Testis (tissue), 3 donors: ENCODE results near the gene HIRIP3. TPM values are rescaled to one million over a fixed set of nuclear protein-coding genes. Genes with fewer than 3 reads are reported as not detected.

Source experiments
- DNase-seq: peaks from one replicate; pipeline ENCODE4 v3.0.0-alpha.2; 2019
- H3K27ac ChIP-seq, 2 donors: fragments of 200-600 bp; sonication (generic); one replicate each; pipeline ENCODE4 v1.5.1; 2019
- H3K27me3 ChIP-seq: fragments of 200-600 bp; sonication (generic); one replicate; pipeline ENCODE4 v1.5.1; 2019
- H3K36me3 ChIP-seq: fragments of 200-600 bp; sonication (generic); one replicate; pipeline ENCODE4 v1.5.1; 2017; ENCODE audit warnings: low read depth; ENCODE audit errors: missing control alignments
- H3K4me1 ChIP-seq: fragments of 200-600 bp; sonication (generic); one replicate; pipeline ENCODE4 v1.5.1; 2019
- H3K4me3 ChIP-seq, 2 donors: fragments of 200-600 bp; sonication (generic); one replicate each; pipeline ENCODE4 v1.5.1; 2017 to 2019
- H3K9me3 ChIP-seq: fragments of 200-600 bp; sonication (generic); one replicate; pipeline ENCODE4 v1.5.1; 2017
- CTCF ChIP-seq, 3 experiments: fragments of 450-650 bp in 2 of 3; fragments of 200-600 bp in 1 of 3; sonication (generic) in 1 of 3; IDR thresholded peaks; one replicate each; pipeline ENCODE4 v1.5.1; 2016 to 2019; ENCODE audit warnings: antibody characterized with exemption in 3 of 3, mild to moderate bottlenecking in 2 of 3, moderate library complexity in 1 of 3
- POLR2A ChIP-seq: fragments of 450-650 bp; IDR thresholded peaks from one replicate; pipeline ENCODE4 v1.6.1; 2017; ENCODE audit warnings: antibody characterized with exemption, mild to moderate bottlenecking, moderate library complexity
- WGBS, 2 donors: methylation state at CpG; one replicate each; pipeline ENCODE4 v1.1.5; 2018; 5-methylcytosine and 5-hydroxymethylcytosine counted together
- intact Hi-C: fragments of 100-400 bp; cut with DNase I; formaldehyde crosslinking; loops from one replicate; pipeline ENCODE4 v1.15.1; 2023; ENCODE audit warnings: low total_unique reads
- polyA plus RNA-seq: library from polyadenylated mRNA; stranded (reverse); fragments of 350-450 nt; fragmentation: Illumina TruSeq; extraction: RNeasy Lipid Tissue Mini Kit (QIAGEN cat#74804); gene quantifications from one replicate; pipeline ENCODE4 v1.2.3, GENCODE V29; 2014; ENCODE audit warnings: low read depth, low replicate concordance; ENCODE audit not compliant: insufficient read depth
- total RNA-seq, 2 donors: library from RNA; depleted of rRNA; stranded (reverse); fragments of >200 nt; gene quantifications; one replicate each; pipeline ENCODE4 v1.2.3, GENCODE V29; 2016

The HIRIP3 gene
- total and polyA plus RNA-seq, 3 donors from 2014 or later: 32.1 to 57.3 (median 40.2) TPM

GRCh38 chr16:29974291-29975133 is 20.9 kb downstream of the HIRIP3 start:
- Histone ChIP-seq H3K4me3 (peak overlapping the region; percentile 90 to 96), H3K9me3 (no peaks in the 10 kb centered on the region), H3K4me1 (peaks cover 24% of the 10 kb centered on the region), H3K27me3 (no peaks in the 10 kb centered on the region), H3K36me3 (no peaks in the 10 kb centered on the region), H3K27ac (peak overlapping the region; percentile 69 to 95)
- intact Hi-C loops: no loop called here
- DNase-seq: peak; percentile 26
- 1 to 2% methylated on average over 23 to 31 of the region's 31 CpGs for WGBS, 2 donors
- TF ChIP-seq POLR2A (no peak), CTCF (IDR thresholded peaks at IDR 0.05) (no peak)

DNA sequence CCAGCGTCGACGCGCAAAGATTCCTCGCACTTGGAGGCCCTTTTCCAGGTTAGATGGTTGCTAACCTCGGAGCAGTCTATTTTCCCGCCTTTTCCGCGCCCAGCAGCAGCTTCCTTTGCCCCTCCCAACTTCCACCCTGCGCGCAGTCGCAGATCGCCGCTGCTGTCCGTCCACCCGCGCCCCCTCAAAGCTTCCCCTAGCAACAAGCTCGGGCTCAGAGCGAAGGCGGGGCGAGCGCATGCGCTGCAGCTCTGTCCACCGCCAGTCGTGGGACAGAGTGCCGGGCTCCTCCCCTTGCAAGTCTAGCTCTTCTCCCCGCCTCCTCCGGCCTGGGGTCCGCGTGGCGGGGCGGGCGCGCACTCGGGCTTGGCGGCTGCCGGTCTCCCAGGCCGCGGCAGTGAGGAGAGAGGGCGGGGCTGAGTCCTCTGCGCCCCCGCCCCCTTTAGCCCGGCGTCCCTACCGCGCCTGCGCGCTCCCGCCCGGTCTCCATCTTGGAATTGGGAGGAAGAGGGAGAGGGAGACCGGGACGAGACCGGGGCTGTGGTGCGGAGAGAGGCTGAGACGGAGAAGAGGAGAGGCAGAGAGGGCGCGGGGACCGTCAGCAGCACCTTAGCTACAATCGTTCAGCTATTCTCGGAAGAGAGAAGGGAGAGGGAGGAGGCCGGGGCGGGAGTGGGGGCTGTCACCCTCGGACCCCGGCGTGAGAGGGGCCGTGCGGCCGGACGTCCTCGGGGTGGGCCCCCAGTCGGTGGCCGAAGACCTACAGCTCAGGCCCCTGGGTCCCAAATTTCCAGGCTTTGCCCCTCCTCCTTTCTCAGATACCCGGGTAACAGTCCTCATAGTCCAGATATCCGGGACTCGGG is 21.8 kb downstream of the HIRIP3 start, which contains the start of gene TAOK2:
TAOK2 (plus strand) TSS at position 485 of the 863 bp plus-strand sequence. CDS start 3,905 bp downstream, outside the sequence.
- peak; percentile 98 for DNase-seq
- H3K36me3 ChIP-seq: no peaks in the 10 kb centered on the region
- intact Hi-C loops: no loop called here
- H3K27ac ChIP-seq: peak within 1 kb of the TSS; percentile 69 to 95
- H3K27me3 ChIP-seq: no peaks in the 10 kb centered on the region
- TF ChIP-seq POLR2A: peak; percentile 84
- no peak for TF ChIP-seq CTCF (IDR thresholded peaks at IDR 0.05)
- H3K9me3 ChIP-seq: no peaks in the 10 kb centered on the region
- peaks cover 24% of the 10 kb centered on the region for H3K4me1 ChIP-seq
- H3K4me3 ChIP-seq: peak within 1 kb of the TSS; percentile 90 to 96
- WGBS, 2 donors: 1 to 4% methylated on average over 26 to 75 of the region's 75 CpGs

DNA sequence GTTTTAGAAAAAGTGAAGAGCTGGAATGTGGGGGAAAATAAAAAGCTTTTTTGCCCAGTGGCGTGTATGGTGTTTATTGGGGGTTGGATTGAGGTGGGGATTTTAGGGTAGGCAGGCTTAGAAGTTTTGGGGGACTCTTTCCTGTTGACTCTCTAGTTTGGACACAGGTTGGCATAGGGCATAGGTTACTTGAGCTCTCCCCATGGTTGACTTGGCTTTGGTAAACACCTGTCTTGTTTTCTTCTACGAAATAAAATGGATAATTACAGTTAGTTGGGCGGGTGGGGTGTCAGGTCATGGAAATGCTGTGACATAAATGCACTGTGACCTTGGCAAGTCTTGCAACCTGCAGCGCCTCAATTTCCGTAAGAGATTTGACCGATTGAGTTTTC is 22.4 kb downstream of the HIRIP3 start:
- no peak for DNase-seq
- peak overlapping the region; percentile 90 to 96 for H3K4me3 ChIP-seq
- 35 to 57% methylated on average over 6 of the region's 6 CpGs for WGBS, 2 donors
- H3K27me3 ChIP-seq: no peaks in the 10 kb centered on the region
- peak overlapping the region in 1 of 2 donors; percentile 95 for H3K27ac ChIP-seq
- no peaks in the 10 kb centered on the region for H3K9me3 ChIP-seq
- no peaks in the 10 kb centered on the region for H3K36me3 ChIP-seq
- peaks cover 24% of the 10 kb centered on the region for H3K4me1 ChIP-seq
- TF ChIP-seq POLR2A (no peak), CTCF (IDR thresholded peaks at IDR 0.05) (no peak)
- intact Hi-C loops: no loop called here

GRCh38 chr16:29972500-29972899 is 22.9 kb downstream of the HIRIP3 start:
- no peaks in the 10 kb centered on the region for H3K27me3 ChIP-seq
- intact Hi-C loops: no loop called here
- peaks cover 24% of the 10 kb centered on the region for H3K4me1 ChIP-seq
- TF ChIP-seq POLR2A: no peak
- H3K4me3 ChIP-seq: no peak overlapping the region
- no peak overlapping the region for H3K27ac ChIP-seq
- no peaks in the 10 kb centered on the region for H3K9me3 ChIP-seq
- no peaks in the 10 kb centered on the region for H3K36me3 ChIP-seq
- no peak for DNase-seq
- WGBS, 2 donors: 83 to 100% methylated on average over 1 of the region's 1 CpG

- Histone ChIP-seq H3K27me3 (no peaks in the 10 kb centered on the region), H3K4me3 (no peak overlapping the region), H3K36me3 (no peaks in the 10 kb centered on the region), H3K27ac (no peak overlapping the region), H3K9me3 (no peaks in the 10 kb centered on the region), H3K4me1 (peaks cover 17% of the 10 kb centered on the region)
- TF ChIP-seq CTCF (IDR thresholded peaks at IDR 0.05): no peak
- TF ChIP-seq POLR2A: no peak
- DNase-seq: no peak
- 86% methylated on average over 8 of the region's 8 CpGs for WGBS, 2 donors
- intact Hi-C loops: no loop called here
Observed at GRCh38 chr16:29971304-29971703, 24.1 kb downstream of the HIRIP3 start.
